GM04504 (cell line): ENCODE data around the gene CFAP299.

Experiments
- DNase-seq: peaks from one replicate; pipeline ENCODE4 v3.0.0-alpha.2; 2012; ENCODE audit warnings: low read depth

Gene CFAP299

DNA sequence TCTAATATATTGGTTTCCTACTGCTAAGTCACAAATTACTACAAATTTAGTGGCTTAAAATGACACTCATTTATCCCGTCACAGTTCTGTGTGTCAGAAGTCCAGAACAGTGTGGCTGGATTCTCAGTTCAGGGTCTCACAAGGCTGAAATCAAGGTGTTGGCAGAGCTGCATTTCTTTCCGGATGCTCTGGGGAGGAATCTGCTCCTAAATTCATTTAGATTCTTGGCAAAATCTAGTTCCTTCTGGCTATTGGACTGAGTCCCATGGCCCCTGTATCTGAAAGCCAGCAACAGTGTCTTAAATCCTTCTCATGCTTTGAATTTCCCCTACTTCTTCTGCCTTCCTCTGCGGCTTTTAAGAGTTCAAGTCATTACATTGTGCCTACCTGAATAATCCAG is 591.9 kb downstream of the CFAP299 start:
- no peak for DNase-seq

- peak; percentile 2 for DNase-seq
Measured at GRCh38 chr4:80931631-80932081, 596.1 kb downstream of the CFAP299 start.

- DNase-seq = no peak
Measured at GRCh38 chr4:80948141-80948540, 612.6 kb downstream of the CFAP299 start.

DNA sequence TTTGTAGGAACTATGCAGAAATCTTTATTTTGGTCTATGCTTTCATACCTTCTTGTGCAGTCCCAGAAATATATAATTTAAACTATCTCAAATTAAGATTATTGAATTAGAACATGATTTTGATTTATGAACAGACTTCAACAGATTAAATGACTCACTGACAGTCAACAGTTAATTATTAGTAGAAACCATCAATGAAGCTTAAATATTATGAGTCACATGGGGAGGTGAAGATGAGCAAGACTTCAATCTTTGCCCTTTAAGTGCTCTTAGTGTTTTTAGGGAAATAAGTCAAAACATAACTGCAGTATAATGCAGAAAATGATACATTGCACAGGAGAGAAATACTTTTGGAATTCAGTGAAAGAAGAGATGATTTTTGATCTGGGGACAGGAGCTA is 613.5 kb downstream of the CFAP299 start:
- DNase-seq = no peak

- no peak for DNase-seq
Measured at GRCh38 chr4:80956421-80956820, 620.9 kb downstream of the CFAP299 start.

GRCh38 chr4:80963051-80963450 is 627.5 kb downstream of the CFAP299 start:
- DNase-seq = no peak

- DNase-seq = no peak
Measured at GRCh38 chr4:80967346-80967745, 631.8 kb downstream of the CFAP299 start.

GRCh38 chr4:80980239-80980638 is 644.7 kb downstream of the CFAP299 start:
- DNase-seq = no peak

- DNase-seq = no peak
Measured at GRCh38 chr4:80986011-80986410, 650.5 kb downstream of the CFAP299 start.

DNA sequence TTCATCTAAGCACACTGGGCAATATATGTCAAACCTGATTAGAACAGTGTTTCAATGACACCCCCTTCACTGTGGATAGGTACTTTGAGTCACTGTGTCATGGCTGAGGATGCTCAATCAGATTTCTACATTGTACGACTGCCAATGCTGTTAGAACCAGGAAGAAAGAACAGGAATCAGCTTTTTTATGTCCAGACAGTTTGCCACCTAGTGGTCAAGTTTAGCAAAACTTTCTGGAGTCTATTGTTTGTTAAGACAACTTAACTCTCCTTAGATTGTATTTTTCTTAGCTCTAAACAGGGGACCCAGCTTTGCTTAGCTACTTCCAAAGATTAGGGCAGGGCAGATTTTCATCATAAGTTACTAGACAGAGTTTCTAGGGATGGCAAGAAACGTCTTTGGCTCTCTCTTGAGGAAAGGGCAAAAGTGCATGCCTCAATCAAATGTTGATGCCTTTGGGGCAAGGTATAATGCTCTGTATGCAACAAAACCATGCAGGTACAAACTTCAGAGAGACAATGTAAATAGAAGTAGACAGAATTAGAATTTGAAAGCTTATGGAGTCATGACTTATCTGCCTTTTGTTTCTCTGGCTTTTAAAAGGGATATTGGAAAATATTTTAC is 654.5 kb downstream of the CFAP299 start:
- DNase-seq = peak; percentile 35

- no peak for DNase-seq
Measured at GRCh38 chr4:80990851-80991250, 655.3 kb downstream of the CFAP299 start.

DNA sequence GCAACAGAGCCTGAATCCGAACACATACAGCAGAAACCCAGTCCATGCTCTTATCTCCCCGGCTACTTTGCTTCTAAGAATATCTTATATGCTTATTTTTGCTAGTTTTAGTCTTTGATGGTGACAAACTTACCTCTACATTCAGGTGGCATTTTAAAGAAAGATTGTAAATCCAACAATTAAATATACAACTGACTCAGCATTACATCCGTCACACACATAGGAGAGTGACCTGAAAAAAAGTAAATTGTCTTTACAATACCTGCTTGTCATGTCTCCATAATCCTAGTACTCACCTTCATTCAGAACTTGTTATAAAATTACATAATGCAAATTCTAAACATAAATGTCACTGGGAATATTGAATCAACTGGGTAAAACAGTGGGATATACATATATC is 664.4 kb downstream of the CFAP299 start:
- DNase-seq = no peak

GRCh38 chr4:81003597-81004111 is 668.1 kb downstream of the CFAP299 start:
- no peak for DNase-seq

DNA sequence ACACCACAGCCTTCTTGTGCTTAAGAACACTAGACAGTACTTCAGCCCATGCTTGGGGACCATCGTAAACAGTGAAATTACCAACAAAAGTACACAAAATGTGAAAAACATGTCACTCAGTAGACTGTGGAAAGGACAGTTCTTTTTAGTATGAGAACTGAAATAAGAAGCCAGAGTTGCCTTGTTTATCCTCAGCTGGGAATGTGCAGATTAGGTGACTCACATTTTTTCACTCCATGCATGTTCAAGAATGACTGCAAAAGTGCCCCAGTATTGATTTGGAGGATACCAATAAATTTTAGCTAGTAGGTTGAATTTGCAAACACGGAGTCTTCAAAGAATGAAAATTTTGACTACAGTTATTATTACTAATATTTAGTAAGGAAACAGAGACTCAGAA is 671.9 kb downstream of the CFAP299 start:
- no peak for DNase-seq
